K562 (cell line): ENCODE results near the gene SLC12A6. TPM values are rescaled to one million over a fixed set of nuclear protein-coding genes. Genes with fewer than 3 reads are reported as not detected.

Source experiments
- ATAC-seq: fragments of 200-7000 bp; cut with Tn5 transposase; 3 replicates; pipeline ENCODE4 v1.9.1; 2020; ENCODE audit warnings: moderate library complexity
- BruUV-seq: library from RNA; stranded (reverse); fragments of 400-500 nt; replicated peaks from 2 replicates; lab custom pipeline; 2021; lab: Mats Ljungman, UMichigan
- CTCF ChIA-PET: fragments of 300-600 bp; formaldehyde crosslinking; extraction: SDS; loops from one replicate; lab custom pipeline; 2021; ENCODE audit warnings: low intra/inter-chr PET ratio; lab: Yijun Ruan, JAX
- POLR2A ChIA-PET: fragments of 300-600, 350-650 bp; sonication (Branson Sonifier 250); formaldehyde crosslinking; extraction: SDS; loops from one replicate; lab custom pipeline; 2021; ENCODE audit warnings: antibody characterized with exemption, inconsistent platforms; lab: Yijun Ruan, JAX
- DNase-seq, 4 experiments: peaks; one replicate each; pipeline versions ENCODE4 v3.0.0 to v3.0.0-alpha.2; 2011 to 2018; ENCODE audit warnings: low spot score in 3 of 4, mixed read lengths in 3 of 4; ENCODE audit errors: extremely low read depth in 1 of 4
- FAIRE-seq: peaks from 2 replicates; lab custom pipeline; 2011; peaks lifted over from hg19 to GRCh38; lab: Jason Lieb, UNC
- H2AFZ ChIP-seq: 2 replicates; pipeline ENCODE4 v1.6.0; 2011; ENCODE audit warnings: low read depth, low read length, control low read depth, inconsistent platforms
- H3K27ac ChIP-seq: fragments of 200-600 bp; 3 replicates; pipeline ENCODE4 v1.8.0; 2011; ENCODE audit warnings: low read depth, mild to moderate bottlenecking, control low read depth, inconsistent platforms, low read length, moderate library complexity, mixed read lengths; ENCODE audit errors: extremely low read depth
- H3K27me3 ChIP-seq, 2 experiments: fragments of 300-600 bp in 1 of 2; 2 replicates in 1 of 2; 3 replicates in 1 of 2; pipeline versions ENCODE4 v1.6.0 to v1.8.0; 2011; ENCODE audit warnings: inconsistent platforms in 2 of 2, low read length in 2 of 2, mild to moderate bottlenecking in 1 of 2, mixed read lengths in 1 of 2, moderate library complexity in 1 of 2; ENCODE audit not compliant: control insufficient read depth in 2 of 2, insufficient read depth in 2 of 2
- H3K36me3 ChIP-seq: fragments of 300-600 bp; 3 replicates; pipeline ENCODE4 v1.8.0; 2011; ENCODE audit warnings: mild to moderate bottlenecking, low read length, inconsistent platforms; ENCODE audit not compliant: control insufficient read depth, insufficient read depth
- H3K4me1 ChIP-seq, 2 experiments: fragments of 200-600 bp in 1 of 2; replicated peaks in 1 of 2; 2 replicates in 1 of 2; 3 replicates in 1 of 2; pipeline versions ENCODE4 v1.5.1 to v1.8.0; 2011; ENCODE audit warnings: inconsistent platforms in 2 of 2, low read length in 2 of 2, mild to moderate bottlenecking in 1 of 2, mixed read lengths in 1 of 2, moderate library complexity in 1 of 2; ENCODE audit not compliant: control insufficient read depth in 2 of 2, insufficient read depth in 2 of 2
- H3K4me2 ChIP-seq: 2 replicates; pipeline ENCODE4 v1.6.1; 2011; ENCODE audit warnings: low read length, control low read depth, inconsistent platforms, mixed read lengths; ENCODE audit not compliant: insufficient read depth
- H3K4me3 ChIP-seq: fragments of 200-600 bp; sonication (generic), shearing (Covaris generic); 2 replicates; pipeline ENCODE4 v1.5.1; 2016; ENCODE audit warnings: control low read depth, inconsistent platforms
- H3K79me2 ChIP-seq: fragments of 200-600 bp; 3 replicates; pipeline ENCODE4 v1.8.0; 2011; ENCODE audit warnings: low read length, inconsistent platforms; ENCODE audit not compliant: control insufficient read depth, insufficient read depth
- H3K9ac ChIP-seq, 2 experiments: 2 replicates each; pipeline versions ENCODE4 v1.6.0 to v1.6.1; 2011; ENCODE audit warnings: low read depth in 2 of 2, low read length in 2 of 2, control low read depth in 1 of 2, inconsistent platforms in 1 of 2, mild to moderate bottlenecking in 1 of 2, mixed read lengths in 1 of 2; ENCODE audit not compliant: insufficient read depth in 1 of 2
- H3K9me1 ChIP-seq: one replicate; pipeline ENCODE4 v1.6.0; 2011; ENCODE audit warnings: inconsistent platforms, mild to moderate bottlenecking, low read length, moderate library complexity; ENCODE audit not compliant: control insufficient read depth, insufficient read depth
- H3K9me3 ChIP-seq: replicated peaks from 2 replicates; pipeline ENCODE4 v1.5.1; 2011; ENCODE audit warnings: low read depth, low read length, inconsistent platforms; ENCODE audit not compliant: control insufficient read depth, insufficient read depth
- H4K20me1 ChIP-seq: replicated peaks from 2 replicates; pipeline ENCODE4 v1.6.1; 2011; ENCODE audit warnings: low read length, inconsistent platforms, mixed read lengths; ENCODE audit not compliant: control insufficient read depth, insufficient read depth
- ADNP ChIP-seq: fragments of 200-800 bp; sonication (Bioruptor generic); IDR thresholded peaks from 2 replicates; pipeline ENCODE4 v1.6.1; 2016; ENCODE audit warnings: missing genetic modification characterization, missing compliant biosample characterization
- CBX2 ChIP-seq: fragments of 200-600 bp; sonication (generic); IDR thresholded peaks from one replicate; pipeline ENCODE4 v1.6.1; 2012; ENCODE audit warnings: mild to moderate bottlenecking, low read length, inconsistent platforms; ENCODE audit not compliant: insufficient read depth, poor library complexity, severe bottlenecking
- CEBPG ChIP-seq, 3 experiments: fragments of 200-800 bp in 1 of 3; sonication (Bioruptor generic) in 1 of 3; sonication (generic) in 1 of 3; formaldehyde crosslinking in 1 of 3; IDR thresholded peaks in 2 of 3; conservative IDR thresholded peaks in 1 of 3; 2 replicates each; pipeline versions ENCODE4 v1.6.1 to v1.8.0; 2016 to 2022; ENCODE audit warnings: missing compliant biosample characterization in 2 of 3, missing genetic modification characterization in 2 of 3, mild to moderate bottlenecking in 1 of 3, missing genetic modification reagents in 1 of 3
- EHMT2 ChIP-seq: fragments of 450-650 bp; IDR thresholded peaks from 2 replicates; pipeline ENCODE4 v1.6.1; 2018; ENCODE audit warnings: antibody characterized with exemption
- NCOA2 ChIP-seq, 2 experiments: fragments of 450-650 bp; IDR thresholded peaks; 2 replicates each; pipeline ENCODE4 v1.6.1; 2018; ENCODE audit warnings: mild to moderate bottlenecking in 2 of 2, moderate library complexity in 1 of 2; ENCODE audit not compliant: partially characterized antibody in 2 of 2
- NUFIP1 ChIP-seq: fragments of 450-650 bp; IDR thresholded peaks from 2 replicates; pipeline ENCODE4 v1.6.1; 2018; ENCODE audit not compliant: partially characterized antibody
- PPARD ChIP-seq: fragments of 250-450 bp; sonication (Bioruptor Pico); IDR thresholded peaks from 2 replicates; pipeline ENCODE4 v1.8.0; 2022; ENCODE audit warnings: inconsistent platforms, mild to moderate bottlenecking, moderate library complexity
- SLC30A9 ChIP-seq: fragments of 250-450 bp; sonication (Bioruptor Pico); IDR thresholded peaks from 2 replicates; pipeline ENCODE4 v1.8.0; 2022; ENCODE audit warnings: mild to moderate bottlenecking, moderate library complexity
- TRIM24 ChIP-seq, 2 experiments: fragments of 450-650 bp; IDR thresholded peaks; 2 replicates each; pipeline ENCODE4 v1.6.1; 2016
- ZNF143 ChIP-seq: sonication (generic); formaldehyde crosslinking; IDR thresholded peaks from 2 replicates; pipeline ENCODE4 v1.9.0; 2022; ENCODE audit warnings: mild to moderate bottlenecking, missing genetic modification reagents
- ZSCAN29 ChIP-seq: fragments of 450-650 bp; IDR thresholded peaks from 2 replicates; pipeline ENCODE4 v1.6.1; 2017
- WGBS: fragments of 100-300 bp; shearing (Covaris generic); methylation state at CpG from one replicate; pipeline ENCODE4 v1.1.6; 2016; ENCODE audit warnings: low coverage, mixed read lengths; ENCODE audit not compliant: insufficient coverage; ENCODE audit errors: missing lambda C conversion rate; 5-methylcytosine and 5-hydroxymethylcytosine counted together
- in situ Hi-C: fragments of 300-500 bp; cut with MboI; formaldehyde crosslinking; loops from 4 replicates; pipeline ENCODE4 v1.15.0; 2018; ENCODE audit warnings: inconsistent platforms, mixed read lengths
- intact Hi-C: fragments of 100-400 bp; cut with micrococcal nuclease; formaldehyde crosslinking; loops from 2 replicates; pipeline ENCODE4 v1.14.2; 2022
- polyA plus RNA-seq, 8 experiments: library from polyadenylated mRNA; depleted of rRNA in 4 of 8; stranded (reverse) in 5 of 8; unstranded in 3 of 8; fragments of >200 nt; fragmentation: Nextera tagmentation in 2 of 8; fragmentation: Illumina TruSeq in 1 of 8; extraction: Ambion mirVana in 2 of 8; extraction: Trizol in 1 of 8; gene quantifications; 2 replicates each; pipeline versions ENCODE4 v1.2.1 to v1.2.3, GENCODE V29; 2011 to 2014; ENCODE audit warnings: inconsistent platforms in 1 of 8, missing spikeins in 1 of 8
- total RNA-seq, 7 experiments: library from RNA; depleted of rRNA in 6 of 7; stranded (reverse); fragments of >200 nt in 6 of 7; fragmentation: Illumina TruSeq in 2 of 7; extraction: Trizol in 2 of 7; gene quantifications; 2 replicates each; pipeline versions ENCODE4 v1.2.1 to v1.2.3, GENCODE V29; 2011 to 2021; ENCODE audit warnings: low replicate concordance in 1 of 7
- TF ChIP-seq, protein P1 (sequence below): fragments of 450-650 bp; formaldehyde crosslinking; IDR thresholded peaks from 2 replicates; pipeline ENCODE4 v1.4.0; 2020; ENCODE audit warnings: mild to moderate bottlenecking, moderate library complexity
- TF ChIP-seq, protein P2 (sequence below): sonication (generic); formaldehyde crosslinking; IDR thresholded peaks from 2 replicates; pipeline ENCODE4 v1.4.0; 2020; ENCODE audit warnings: mild to moderate bottlenecking, missing genetic modification reagents

The SLC12A6 gene
- total and polyA plus RNA-seq, 9 of the 15 experiments (the other 6 are each of a cell fraction or from before 2014, with no cell fraction given) = 1.4 to 16.4 (median 6.7) TPM

DNA sequence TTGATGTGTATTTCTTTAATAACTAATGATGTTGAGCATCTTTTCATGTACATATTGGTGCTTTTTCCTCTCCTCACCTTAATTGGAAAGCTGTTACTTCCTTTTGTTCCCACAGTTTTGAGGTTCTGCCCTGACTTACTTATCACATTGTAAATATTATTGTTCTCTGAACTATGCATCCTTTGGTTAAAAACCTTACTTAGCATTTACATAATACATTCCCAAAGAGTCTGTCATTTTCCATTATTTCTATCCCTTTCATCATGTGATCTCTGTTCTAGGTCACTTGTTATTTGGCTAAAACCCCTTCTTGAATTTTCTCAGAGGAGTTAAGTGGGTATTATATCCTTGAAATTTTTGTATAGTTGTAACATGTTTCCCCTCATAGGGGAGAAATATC, 33.0 kb downstream of the SLC12A6 start:
- BruUV-seq = no TSS peak
- Histone ChIP-seq H3K4me1 (no peaks in the 10 kb centered on the region), H3K9ac (no peak overlapping the region), H3K36me3 (no peaks in the 10 kb centered on the region), H2AFZ (no peak overlapping the region), H3K4me3 (no peak overlapping the region), H3K9me3 (no peaks in the 10 kb centered on the region), H4K20me1 (no peaks in the 10 kb centered on the region), H3K27me3 (no peaks in the 10 kb centered on the region), H3K9me1 (no peaks in the 10 kb centered on the region), H3K27ac (no peak overlapping the region), H3K4me2 (no peak overlapping the region), H3K79me2 (no peaks in the 10 kb centered on the region)
- no peak for ATAC-seq
- TF ChIP-seq EHMT2 = no peak
- no peak for TF ChIP-seq CEBPG (CRISPR knock-in tag; IDR thresholded peaks at IDR 0.05)
- peak in 1 of 2 experiments; percentile 46; a peak in 1 of 4 replicates for TF ChIP-seq CEBPG (tag; conservative IDR thresholded peaks at IDR 0.05 in 1 of 2, IDR thresholded peaks at IDR 0.05 in 1 of 2)
- in situ Hi-C loops = no loop called here
- FAIRE-seq = no peak
- no peak for DNase-seq
- CTCF ChIA-PET = no interaction called here
- POLR2A ChIA-PET = no interaction called here
- intact Hi-C loops = no loop called here

DNA sequence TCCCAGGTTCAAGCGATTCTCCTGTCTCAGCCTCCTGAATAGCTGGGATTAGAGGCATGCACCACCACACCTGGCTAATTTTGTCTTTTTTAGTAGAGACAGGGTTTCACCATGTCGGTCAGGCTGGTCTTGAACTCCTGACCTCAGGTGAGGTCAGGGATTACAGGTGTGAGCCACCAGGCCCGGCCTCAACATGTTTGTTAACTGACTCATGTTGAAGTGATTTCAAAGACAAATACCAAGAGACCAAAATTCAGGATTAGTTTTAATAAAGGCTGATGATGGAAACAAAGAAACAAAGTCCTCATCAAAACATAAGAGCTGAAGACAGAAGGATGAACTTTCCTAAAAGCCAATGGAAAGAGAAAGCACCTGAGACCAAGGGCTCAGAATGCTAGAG, 36.5 kb downstream of the SLC12A6 start:
- in situ Hi-C loops = no loop called here
- 59% methylated on average over 3 of the region's 3 CpGs for WGBS

More for the DNA sequence above, 36.5 kb downstream of the SLC12A6 start:
- H3K9me1 ChIP-seq = no peaks in the 10 kb centered on the region
- TF ChIP-seq, protein P1, sequence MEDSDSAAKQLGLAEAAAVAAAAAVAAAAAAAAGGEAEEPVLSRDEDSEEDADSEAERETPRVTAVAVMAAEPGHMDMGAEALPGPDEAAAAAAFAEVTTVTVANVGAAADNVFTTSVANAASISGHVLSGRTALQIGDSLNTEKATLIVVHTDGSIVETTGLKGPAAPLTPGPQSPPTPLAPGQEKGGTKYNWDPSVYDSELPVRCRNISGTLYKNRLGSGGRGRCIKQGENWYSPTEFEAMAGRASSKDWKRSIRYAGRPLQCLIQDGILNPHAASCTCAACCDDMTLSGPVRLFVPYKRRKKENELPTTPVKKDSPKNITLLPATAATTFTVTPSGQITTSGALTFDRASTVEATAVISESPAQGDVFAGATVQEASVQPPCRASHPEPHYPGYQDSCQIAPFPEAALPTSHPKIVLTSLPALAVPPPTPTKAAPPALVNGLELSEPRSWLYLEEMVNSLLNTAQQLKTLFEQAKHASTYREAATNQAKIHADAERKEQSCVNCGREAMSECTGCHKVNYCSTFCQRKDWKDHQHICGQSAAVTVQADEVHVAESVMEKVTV (CRISPR knock-in tag) = no peak
- TF ChIP-seq TRIM24 (IDR thresholded peaks at IDR 0.05) = no peak
- TF ChIP-seq ZNF143 (CRISPR knock-in tag) = no peak
- TF ChIP-seq NCOA2 (IDR thresholded peaks at IDR 0.05; ENCODE audit: partially characterized antibody in 2 of 2) = no peak
- TF ChIP-seq ADNP (tag) = no peak
- TF ChIP-seq PPARD (CRISPR knock-in tag) = no peak
- no peak for TF ChIP-seq CBX2
- TF ChIP-seq, protein P2, sequence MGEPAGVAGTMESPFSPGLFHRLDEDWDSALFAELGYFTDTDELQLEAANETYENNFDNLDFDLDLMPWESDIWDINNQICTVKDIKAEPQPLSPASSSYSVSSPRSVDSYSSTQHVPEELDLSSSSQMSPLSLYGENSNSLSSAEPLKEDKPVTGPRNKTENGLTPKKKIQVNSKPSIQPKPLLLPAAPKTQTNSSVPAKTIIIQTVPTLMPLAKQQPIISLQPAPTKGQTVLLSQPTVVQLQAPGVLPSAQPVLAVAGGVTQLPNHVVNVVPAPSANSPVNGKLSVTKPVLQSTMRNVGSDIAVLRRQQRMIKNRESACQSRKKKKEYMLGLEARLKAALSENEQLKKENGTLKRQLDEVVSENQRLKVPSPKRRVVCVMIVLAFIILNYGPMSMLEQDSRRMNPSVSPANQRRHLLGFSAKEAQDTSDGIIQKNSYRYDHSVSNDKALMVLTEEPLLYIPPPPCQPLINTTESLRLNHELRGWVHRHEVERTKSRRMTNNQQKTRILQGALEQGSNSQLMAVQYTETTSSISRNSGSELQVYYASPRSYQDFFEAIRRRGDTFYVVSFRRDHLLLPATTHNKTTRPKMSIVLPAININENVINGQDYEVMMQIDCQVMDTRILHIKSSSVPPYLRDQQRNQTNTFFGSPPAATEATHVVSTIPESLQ (CRISPR knock-in tag) = no peak
- TF ChIP-seq ZSCAN29 = no peak
- TF ChIP-seq NUFIP1 = no peak
- no peak for TF ChIP-seq SLC30A9 (CRISPR knock-in tag)
- ATAC-seq (no peak), DNase-seq (no peak), FAIRE-seq (no peak)
- H3K9me3 ChIP-seq = no peaks in the 10 kb centered on the region
- no peaks in the 10 kb centered on the region for H3K27me3 ChIP-seq
- POLR2A ChIA-PET = no interaction called here
- no peak overlapping the region for H3K4me3 ChIP-seq
- no peak overlapping the region for H3K4me2 ChIP-seq
- H3K9ac ChIP-seq = no peak overlapping the region
- no TSS peak for BruUV-seq
- CTCF ChIA-PET = no interaction called here
- H3K27ac ChIP-seq = no peak overlapping the region
- intact Hi-C loops = no loop called here
- no peaks in the 10 kb centered on the region for H4K20me1 ChIP-seq
- no peaks in the 10 kb centered on the region for H3K79me2 ChIP-seq
- no peaks in the 10 kb centered on the region for H3K36me3 ChIP-seq
- no peak overlapping the region for H2AFZ ChIP-seq
- no peaks in the 10 kb centered on the region for H3K4me1 ChIP-seq
